RWPE1 (cell line): ENCODE results near the gene CDKN2C.
A peak's percentile ranks its signal among the peaks of the same experiment; 100 is the strongest.

Experiments used
- CTCF ChIA-PET: fragments of 350-600 bp; sonication (Branson Sonifier 250); formaldehyde crosslinking; extraction: SDS; loops from one replicate; lab custom pipeline; 2021; lab: Yijun Ruan, JAX
- POLR2A ChIA-PET: fragments of 400-600 bp; formaldehyde crosslinking; extraction: SDS; loops from one replicate; lab custom pipeline; 2020; ENCODE audit warnings: antibody characterized with exemption; ENCODE audit not compliant: low non-redundant PET; lab: Yijun Ruan, JAX
- DNase-seq: peaks from one replicate; pipeline ENCODE4 v3.0.0; 2012; ENCODE audit warnings: low spot score
- H3K27ac ChIP-seq: fragments of 450-650 bp; 2 replicates; pipeline ENCODE4 v1.5.1; 2017
- CTCF ChIP-seq: fragments of 450-650 bp; conservative IDR thresholded peaks from 2 replicates; pipeline ENCODE4 v1.5.1; 2017; ENCODE audit warnings: low read depth, mild to moderate bottlenecking

Gene CDKN2C

GRCh38 chr1:50973875-50974617, 4.0 kb downstream of the CDKN2C start:
- no peak for DNase-seq
- peak overlapping the region; percentile 48 for H3K27ac ChIP-seq
- POLR2A ChIA-PET: no interaction called here
- no peak for TF ChIP-seq CTCF
- CTCF ChIA-PET: interaction anchor here (0.6 kb wide), 1 partner anchor 115 kb away, joined by 3 read pairs; no protein-coding TSS in a partner anchor

- ChIA-PET POLR2A (no interaction called here), CTCF (no interaction called here)
- DNase-seq: no peak
- H3K27ac ChIP-seq: no peak overlapping the region
- TF ChIP-seq CTCF: no peak
Observed at GRCh38 chr1:50974618-50974935, 4.5 kb downstream of the CDKN2C start.

DNA sequence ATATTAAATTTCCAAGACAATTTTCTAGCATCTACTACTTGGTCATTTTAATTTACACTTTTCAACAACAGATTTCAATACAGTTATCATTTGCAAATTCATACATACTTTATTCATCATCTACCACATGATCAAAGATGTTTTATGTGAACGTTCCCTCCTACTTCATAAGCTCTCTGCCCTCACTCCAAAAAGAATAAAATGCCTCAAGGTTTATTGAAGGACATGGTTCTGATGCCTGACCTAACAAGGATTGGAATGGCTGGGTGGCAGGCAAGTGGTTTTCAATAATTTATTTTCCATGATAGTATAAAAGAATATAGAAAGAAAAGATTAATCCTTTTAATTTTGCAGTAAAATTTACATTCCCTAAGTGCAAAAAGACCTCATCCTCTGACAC, 5.4 kb downstream of the CDKN2C start:
- ChIA-PET CTCF (no interaction called here), POLR2A (no interaction called here)
- DNase-seq: no peak
- no peak overlapping the region for H3K27ac ChIP-seq
- TF ChIP-seq CTCF: no peak

DNA sequence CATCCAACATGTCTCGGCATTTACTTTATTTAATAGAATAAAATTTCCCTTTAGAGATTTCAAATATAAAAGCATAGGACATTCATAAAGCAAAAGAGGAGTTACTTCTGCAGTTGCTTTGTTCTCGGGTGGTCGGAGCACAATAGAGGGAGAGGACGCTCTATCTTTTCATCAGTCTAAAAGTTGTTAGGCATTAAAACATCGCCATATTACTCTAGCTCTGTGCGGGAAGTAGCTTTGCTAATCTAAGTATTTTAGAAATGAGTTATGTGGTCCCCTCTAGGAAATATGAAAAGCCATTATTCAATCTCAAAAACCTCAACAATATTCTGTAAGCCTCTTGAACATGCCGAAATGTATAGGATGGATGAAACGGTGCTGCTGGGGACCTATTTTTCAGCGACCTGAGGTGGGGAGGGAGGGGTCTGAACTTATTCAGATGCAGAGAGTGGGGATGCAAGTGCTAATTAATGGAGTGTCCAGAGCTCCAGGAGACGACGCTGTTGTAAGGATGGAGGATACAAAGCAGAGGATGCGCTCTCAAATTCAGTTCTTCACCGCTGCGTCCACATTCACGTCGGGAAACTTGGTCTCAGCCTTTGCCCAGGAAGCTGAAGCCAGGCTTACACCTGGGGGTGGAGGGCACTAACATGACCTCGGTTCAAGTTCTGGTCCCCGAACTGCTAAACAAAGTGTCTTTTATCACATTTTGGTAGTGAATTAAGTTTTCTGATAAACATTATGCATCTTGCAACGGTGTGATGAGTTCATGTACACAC, 6.3 kb downstream of the CDKN2C start:
- TF ChIP-seq CTCF: no peak
- CTCF ChIA-PET: interaction anchor here (1.5 kb wide), 1 partner anchor 47 kb away, joined by 4 read pairs; no protein-coding TSS in a partner anchor
- no peak for DNase-seq
- peak overlapping the region; percentile 95 for H3K27ac ChIP-seq
- POLR2A ChIA-PET: no interaction called here

GRCh38 chr1:50976890-50977574, 7.0 kb downstream of the CDKN2C start:
- DNase-seq: peak; percentile 18
- no peak for TF ChIP-seq CTCF
- POLR2A ChIA-PET: no interaction called here
- H3K27ac ChIP-seq: peak overlapping the region; percentile 95
- CTCF ChIA-PET: interaction anchor here (0.7 to 1.5 kb wide), 2 partner anchors 48 to 110 kb away, joined by 3 to 4 read pairs; no protein-coding TSS in a partner anchor

DNA sequence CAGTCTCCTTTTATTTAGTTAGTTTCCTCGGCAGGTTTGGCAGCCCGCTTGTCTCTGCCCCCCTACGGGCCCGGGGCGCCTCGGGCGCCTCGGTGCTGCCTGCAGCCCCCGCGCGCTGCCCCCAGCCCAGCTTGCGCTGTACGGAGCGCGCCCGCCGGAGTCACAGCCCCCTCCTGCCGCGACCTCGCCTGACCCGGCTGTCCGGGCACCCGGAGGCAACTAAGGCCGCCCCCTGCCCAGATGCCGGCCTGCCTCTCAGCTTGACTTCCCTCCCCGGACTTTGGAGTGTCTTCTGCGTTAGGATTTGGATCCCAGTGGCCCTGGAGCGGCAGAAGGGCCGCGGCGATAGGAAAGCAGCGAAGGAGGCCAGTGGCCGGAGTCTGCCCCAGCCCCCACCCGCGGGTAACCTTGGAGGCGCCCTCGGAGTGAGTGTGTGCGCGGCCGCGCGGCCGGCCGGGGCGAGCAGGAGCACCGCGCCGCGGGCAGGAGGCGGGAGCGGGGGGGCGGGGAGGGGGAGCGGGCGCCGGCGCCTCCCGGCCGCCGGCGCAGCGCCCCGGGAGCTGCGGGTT, 7.6 kb downstream of the CDKN2C start:
- ChIA-PET CTCF (interaction anchor here (0.7 to 1.5 kb wide), 2 partner anchors 48 to 110 kb away, joined by 3 to 4 read pairs; no protein-coding TSS in a partner anchor), POLR2A (interaction anchor here (0.6 to 0.7 kb wide), 2 partner anchors 8 to 314 kb away, joined by 3 to 4 read pairs; no protein-coding TSS in a partner anchor)
- DNase-seq: peak; percentile 44
- TF ChIP-seq CTCF: no peak
- H3K27ac ChIP-seq: peak overlapping the region; percentile 95
